T-helper 22 cell (primary cell): ENCODE results near the gene ABHD10.
"Not testable (repeated sequence)": the region's sequence is repeated elsewhere in the genome, so short reads cannot be mapped to it uniquely, and the experiment has no call there.

Source experiments
- DNase-seq: peaks from one replicate; pipeline ENCODE4 v3.0.0-alpha.2; 2020; ENCODE audit warnings: low read depth

Gene ABHD10

GRCh38 chr3:112034436-112034835 is 55.6 kb downstream of the ABHD10 start, which contains the start of gene TMPRSS7:
TMPRSS7 (plus strand) TSS chr3:112034736; CDS start chr3:112034846, 110 bp downstream.
- no peak for DNase-seq

DNA sequence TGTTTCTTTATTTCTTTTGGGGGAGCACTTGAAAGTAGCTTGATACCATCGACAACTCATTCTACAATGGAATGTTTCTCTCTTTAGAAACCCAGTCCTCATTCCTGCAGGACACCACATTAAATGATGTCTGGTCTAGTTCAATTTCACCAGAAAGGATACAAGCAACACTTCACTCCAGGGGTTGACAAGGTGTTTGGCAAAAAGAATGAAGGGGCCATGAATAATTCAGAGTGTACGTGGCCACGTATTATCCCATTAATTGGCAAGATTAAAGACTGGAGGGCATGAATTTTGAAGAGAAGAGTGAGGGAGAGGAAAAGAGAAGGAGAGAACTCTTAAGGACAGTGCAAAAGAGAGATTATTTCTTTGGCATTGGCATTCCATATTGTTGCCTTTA is 56.4 kb downstream of the ABHD10 start:
- no peak for DNase-seq

DNA sequence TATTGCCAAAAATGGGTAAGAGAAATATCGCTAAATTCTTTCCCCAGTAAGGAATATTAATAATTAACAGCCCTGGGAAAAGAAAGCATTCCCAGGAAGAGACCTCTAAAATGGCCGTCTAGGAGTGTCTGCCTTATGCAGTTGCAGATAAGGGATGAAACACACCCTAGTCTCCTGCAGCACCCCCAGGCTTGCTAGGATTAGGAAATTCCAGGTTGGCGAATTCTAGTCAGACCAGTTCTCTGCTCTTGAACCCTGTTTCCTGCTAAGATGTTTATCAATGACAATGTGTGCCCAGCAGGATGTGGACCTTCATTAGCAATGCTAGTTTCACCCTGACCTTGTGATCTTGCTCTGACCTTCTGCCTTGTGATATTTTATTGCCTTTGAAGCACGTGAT is 58.4 kb downstream of the ABHD10 start:
- not testable (repeated sequence) for DNase-seq

DNA sequence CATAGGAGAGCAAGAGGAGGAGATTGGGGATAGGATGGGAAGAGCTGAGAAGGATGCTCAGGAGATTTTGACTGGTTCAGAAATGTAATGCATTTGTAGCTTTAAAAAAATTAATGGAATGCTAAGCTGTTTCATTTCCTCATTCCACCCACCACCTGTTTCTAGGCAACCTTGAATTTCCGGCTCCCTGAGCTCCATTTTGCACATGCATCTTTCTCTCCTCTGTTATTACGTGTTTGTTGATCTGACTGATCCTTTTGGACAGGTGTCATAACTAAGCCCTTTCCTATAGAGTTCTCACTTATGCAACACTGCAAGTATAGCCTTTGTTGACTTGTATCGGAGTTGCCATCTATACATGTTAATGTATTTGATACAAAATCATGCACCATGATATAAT is 60.0 kb downstream of the ABHD10 start:
- DNase-seq: no peak

GRCh38 chr3:112041321-112041720 is 62.5 kb downstream of the ABHD10 start:
- DNase-seq: no peak

GRCh38 chr3:112042842-112043280 is 64.0 kb downstream of the ABHD10 start:
- DNase-seq: no peak
